K562 (cell line): ENCODE data around the gene NLE1. TPM values are rescaled to one million over a fixed set of nuclear protein-coding genes. Genes with fewer than 3 reads are reported as not detected.
A peak's percentile ranks its signal among the peaks of the same experiment; 100 is the strongest.

ENCODE experiments used
- ATF1 ChIP-seq, 2 experiments: fragments of 450-650 bp in 1 of 2; IDR thresholded peaks; 2 replicates each; pipeline ENCODE4 v1.6.1; 2016; ENCODE audit warnings: missing compliant biosample characterization in 1 of 2, missing genetic modification characterization in 1 of 2
- CREB3L1 ChIP-seq: fragments of 450-650 bp; IDR thresholded peaks from 2 replicates; pipeline ENCODE4 v1.6.1; 2014; ENCODE audit warnings: low read depth, mild to moderate bottlenecking, moderate library complexity, borderline replicate concordance
- DEAF1 ChIP-seq: fragments of 450-650 bp; formaldehyde crosslinking; IDR thresholded peaks from 2 replicates; pipeline ENCODE4 v1.4.0; 2020; ENCODE audit warnings: mild to moderate bottlenecking, moderate library complexity
- ESRRA ChIP-seq: fragments of 450-650 bp; IDR thresholded peaks from 2 replicates; pipeline ENCODE4 v1.6.1; 2014; ENCODE audit warnings: low read depth, mild to moderate bottlenecking, moderate library complexity, borderline replicate concordance
- HDAC2 ChIP-seq: fragments of 450-650 bp; IDR thresholded peaks from 2 replicates; pipeline ENCODE4 v1.6.1; 2016; ENCODE audit warnings: mild to moderate bottlenecking
- MAFK ChIP-seq: IDR thresholded peaks from 2 replicates; pipeline ENCODE4 v1.6.1; 2011; ENCODE audit warnings: low read length, improper control_type of control experiment
- NCOA1 ChIP-seq: fragments of 450-650 bp; IDR thresholded peaks from 2 replicates; pipeline ENCODE4 v1.6.1; 2016; ENCODE audit warnings: low read depth
- POLR2AphosphoS2 ChIP-seq: IDR thresholded peaks from 2 replicates; pipeline ENCODE4 v1.6.1; 2012; ENCODE audit warnings: low read length, improper control_type of control experiment
- RBM15 ChIP-seq: fragments of 200-400 bp; formaldehyde crosslinking; IDR thresholded peaks from 2 replicates; pipeline ENCODE4 v1.6.1; 2018; ENCODE audit warnings: mild to moderate bottlenecking, low read length, moderate library complexity; ENCODE audit not compliant: insufficient read depth
- RREB1 ChIP-seq: fragments of 250-450 bp; sonication (Bioruptor Pico); IDR thresholded peaks from 2 replicates; pipeline ENCODE4 v1.4.0; 2020
- SIX5 ChIP-seq, 2 experiments: IDR thresholded peaks; 2 replicates each; pipeline ENCODE4 v1.6.1; 2011; ENCODE audit warnings: low read length in 2 of 2, borderline replicate concordance in 1 of 2, low read depth in 1 of 2, mild to moderate bottlenecking in 1 of 2, moderate library complexity in 1 of 2; ENCODE audit not compliant: insufficient read depth in 1 of 2
- SNRNP70 ChIP-seq: fragments of 200-400 bp; formaldehyde crosslinking; optimal IDR thresholded peaks from 2 replicates; pipeline ENCODE3; 2017; ENCODE audit warnings: low read depth, low read length
- polyA plus RNA-seq, 8 experiments: library from polyadenylated mRNA; depleted of rRNA in 4 of 8; stranded (reverse) in 5 of 8; unstranded in 3 of 8; fragments of >200 nt; fragmentation: Nextera tagmentation in 2 of 8; fragmentation: Illumina TruSeq in 1 of 8; extraction: Ambion mirVana in 2 of 8; extraction: Trizol in 1 of 8; gene quantifications; 2 replicates each; pipeline versions ENCODE4 v1.2.1 to v1.2.3, GENCODE V29; 2011 to 2014; ENCODE audit warnings: inconsistent platforms in 1 of 8, missing spikeins in 1 of 8
- total RNA-seq, 7 experiments: library from RNA; depleted of rRNA in 6 of 7; stranded (reverse); fragments of >200 nt in 6 of 7; fragmentation: Illumina TruSeq in 2 of 7; extraction: Trizol in 2 of 7; gene quantifications; 2 replicates each; pipeline versions ENCODE4 v1.2.1 to v1.2.3, GENCODE V29; 2011 to 2021; ENCODE audit warnings: low replicate concordance in 1 of 7
- TF ChIP-seq, protein P1 (sequence below), 3 experiments: fragments of 200-800 bp in 1 of 3; fragments of 250-450 bp in 1 of 3; fragments of 450-650 bp in 1 of 3; sonication (Bioruptor Pico) in 1 of 3; sonication (Bioruptor generic) in 1 of 3; formaldehyde crosslinking in 1 of 3; IDR thresholded peaks; 2 replicates each; pipeline versions ENCODE4 v1.6.1 to v1.8.0; 2016 to 2022; ENCODE audit warnings: mild to moderate bottlenecking in 2 of 3, missing genetic modification characterization in 2 of 3, missing compliant biosample characterization in 1 of 3, moderate library complexity in 1 of 3

Gene NLE1
- total and polyA plus RNA-seq, 9 of the 15 experiments (the other 6 are each of a cell fraction or from before 2014, with no cell fraction given) = 3.8 to 69.0 (median 29.4) TPM

DNA sequence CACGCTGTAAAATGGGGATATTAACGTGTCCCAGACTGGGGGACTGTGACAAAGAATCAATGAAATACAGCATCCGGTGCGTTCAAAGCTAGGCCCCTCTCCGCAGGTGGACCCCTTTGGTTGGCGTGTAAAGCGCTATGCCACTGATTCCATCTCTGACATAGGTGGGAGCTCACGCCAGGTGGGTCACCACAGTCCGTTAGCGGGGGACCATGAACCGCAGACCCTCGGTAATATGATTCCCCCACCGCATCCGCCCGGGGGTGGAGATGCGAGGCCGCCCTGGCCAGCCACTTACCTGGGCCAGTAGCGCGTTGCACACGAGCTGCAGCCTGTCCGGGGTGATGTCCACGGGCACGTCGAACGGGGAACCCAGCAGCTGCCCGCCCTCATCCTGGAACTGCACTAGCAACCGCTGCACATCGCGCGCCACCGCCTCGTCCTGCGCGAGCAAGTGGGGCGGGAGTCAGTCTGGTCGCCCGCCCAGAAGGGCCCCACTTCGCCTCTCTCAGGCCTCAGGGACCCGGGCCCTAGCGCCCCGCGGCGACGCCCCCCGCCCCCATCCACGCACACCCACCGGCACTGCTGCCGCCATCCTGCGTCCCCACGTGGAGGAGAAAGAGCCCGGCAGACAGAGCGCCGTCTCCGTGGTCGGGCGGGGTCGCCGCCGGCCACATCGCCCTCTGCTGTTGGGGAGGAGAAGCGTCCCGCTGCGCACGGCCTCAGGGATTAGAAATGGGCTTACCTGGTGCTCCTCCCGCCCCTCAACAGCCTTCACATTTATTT, at the start of gene NLE1 (continued):
- peak; percentile 92 for TF ChIP-seq CREB3L1
- no peak for TF ChIP-seq SNRNP70
- TF ChIP-seq ESRRA = peak; percentile 42
- TF ChIP-seq MAFK = no peak
- peak in 1 of 2 experiments; percentile 13; a peak in 1 of 4 replicates for TF ChIP-seq SIX5 (IDR thresholded peaks at IDR 0.05; ENCODE audit: borderline replicate concordance in 1 of 2, insufficient read depth in 1 of 2, low read depth in 1 of 2, low read length in 2 of 2)
- no peak for TF ChIP-seq DEAF1 (CRISPR knock-in tag)
- no peak for TF ChIP-seq RREB1 (CRISPR knock-in tag)
- TF ChIP-seq POLR2AphosphoS2 = no peak
- TF ChIP-seq, protein P1, sequence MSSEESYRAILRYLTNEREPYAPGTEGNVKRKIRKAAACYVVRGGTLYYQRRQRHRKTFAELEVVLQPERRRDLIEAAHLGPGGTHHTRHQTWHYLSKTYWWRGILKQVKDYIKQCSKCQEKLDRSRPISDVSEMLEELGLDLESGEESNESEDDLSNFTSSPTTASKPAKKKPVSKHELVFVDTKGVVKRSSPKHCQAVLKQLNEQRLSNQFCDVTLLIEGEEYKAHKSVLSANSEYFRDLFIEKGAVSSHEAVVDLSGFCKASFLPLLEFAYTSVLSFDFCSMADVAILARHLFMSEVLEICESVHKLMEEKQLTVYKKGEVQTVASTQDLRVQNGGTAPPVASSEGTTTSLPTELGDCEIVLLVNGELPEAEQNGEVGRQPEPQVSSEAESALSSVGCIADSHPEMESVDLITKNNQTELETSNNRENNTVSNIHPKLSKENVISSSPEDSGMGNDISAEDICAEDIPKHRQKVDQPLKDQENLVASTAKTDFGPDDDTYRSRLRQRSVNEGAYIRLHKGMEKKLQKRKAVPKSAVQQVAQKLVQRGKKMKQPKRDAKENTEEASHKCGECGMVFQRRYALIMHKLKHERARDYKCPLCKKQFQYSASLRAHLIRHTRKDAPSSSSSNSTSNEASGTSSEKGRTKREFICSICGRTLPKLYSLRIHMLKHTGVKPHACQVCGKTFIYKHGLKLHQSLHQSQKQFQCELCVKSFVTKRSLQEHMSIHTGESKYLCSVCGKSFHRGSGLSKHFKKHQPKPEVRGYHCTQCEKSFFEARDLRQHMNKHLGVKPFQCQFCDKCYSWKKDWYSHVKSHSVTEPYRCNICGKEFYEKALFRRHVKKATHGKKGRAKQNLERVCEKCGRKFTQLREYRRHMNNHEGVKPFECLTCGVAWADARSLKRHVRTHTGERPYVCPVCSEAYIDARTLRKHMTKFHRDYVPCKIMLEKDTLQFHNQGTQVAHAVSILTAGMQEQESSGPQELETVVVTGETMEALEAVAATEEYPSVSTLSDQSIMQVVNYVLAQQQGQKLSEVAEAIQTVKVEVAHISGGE (CRISPR knock-in tag; IDR thresholded peaks at IDR 0.05) = peak in 1 of 3 experiments; percentile 63; a peak in 1 of 6 replicates
- TF ChIP-seq NCOA1 = no peak
- TF ChIP-seq RBM15 = no peak
- no peak for TF ChIP-seq ATF1 (CRISPR knock-in tag; IDR thresholded peaks at IDR 0.05)
- peak; percentile 82 for TF ChIP-seq ATF1 (tag; IDR thresholded peaks at IDR 0.05)
- TF ChIP-seq HDAC2 = peak; percentile 96
